Right lobe of liver (tissue), 6 donors: ENCODE results near the gene KRTAP10-10. TPM values are rescaled to one million over a fixed set of nuclear protein-coding genes. Genes with fewer than 3 reads are reported as not detected.

Experiments used
- ATAC-seq, 4 donors: fragments of 200-7000 bp; cut with Tn5 transposase; one replicate each; pipeline ENCODE4 v1.9.1; 2020; ENCODE audit warnings: mild to moderate bottlenecking in 4 of 4, moderate library complexity in 4 of 4
- DNase-seq, 3 donors: peaks; one replicate each; pipeline ENCODE4 v3.0.0-alpha.2; 2020
- H3K27ac ChIP-seq, 3 donors: fragments of 200-600 bp; one replicate each; pipeline ENCODE4 v1.8.0; 2022
- H3K27me3 ChIP-seq, 2 donors: fragments of 200-600 bp; one replicate each; pipeline ENCODE4 v1.8.0; 2022
- H3K36me3 ChIP-seq, 4 donors: fragments of 200-600 bp; sonication (generic) in 1 of 4; one replicate each; pipeline versions ENCODE4 v1.5.1 to v1.8.0; 2017 to 2022; ENCODE audit warnings: control low read depth in 1 of 4
- H3K4me1 ChIP-seq, 4 donors: fragments of 200-600 bp; sonication (generic) in 1 of 4; one replicate each; pipeline versions ENCODE4 v1.5.1 to v1.8.0; 2017 to 2022; ENCODE audit warnings: control low read depth in 1 of 4
- H3K4me3 ChIP-seq, 3 donors: fragments of 200-600 bp; one replicate each; pipeline ENCODE4 v1.8.0; 2022
- H3K9me3 ChIP-seq, 4 donors: fragments of 200-600 bp; sonication (generic) in 1 of 4; one replicate each; pipeline versions ENCODE4 v1.5.1 to v1.8.0; 2017 to 2022; ENCODE audit warnings: control low read depth in 1 of 4
- POLR2A ChIP-seq: fragments of 450-650 bp; IDR thresholded peaks from one replicate; pipeline ENCODE4 v1.6.1; 2017; ENCODE audit warnings: antibody characterized with exemption, mild to moderate bottlenecking
- WGBS: methylation state at CpG from one replicate; pipeline ENCODE4 v1.1.6; 2018; ENCODE audit warnings: low coverage, low lambda C conversion rate; ENCODE audit not compliant: insufficient coverage; ENCODE audit errors: missing lambda C conversion rate; 5-methylcytosine and 5-hydroxymethylcytosine counted together
- intact Hi-C, 2 donors: fragments of 100-400 bp; cut with DNase I; formaldehyde crosslinking; loops; one replicate each; pipeline versions ENCODE4 v1.11.2 to v1.14.1; 2022
- small RNA-seq, 2 experiments: library from RNA; depleted of rRNA; stranded (forward); fragments of <200 nt; gene quantifications; one replicate each; pipeline ENCODE3, GENCODE V24; 2016
- total RNA-seq, 6 experiments: library from RNA; depleted of rRNA in 2 of 6; stranded (reverse); fragments of >200 nt in 2 of 6; fragmentation: NEBNext Ultra II Directional in 3 of 6; extraction: Animal tissue kit (Norgen Biotek cat#: 25700) in 3 of 6; gene quantifications; one replicate each; pipeline versions ENCODE4 v1.1.0 to v1.2.4, GENCODE V29; 2016 to 2023
- TF ChIP-seq, protein P1 (sequence below), 4 donors: fragments of 200-600 bp in 3 of 4; fragments of 450-650 bp in 1 of 4; IDR thresholded peaks; one replicate each; pipeline versions ENCODE4 v1.5.1 to v1.8.0; 2016 to 2022; ENCODE audit warnings: antibody characterized with exemption in 4 of 4, mild to moderate bottlenecking in 2 of 4
- donor health status: DM: no; HTN: yes; CAD: no.
- donor health status: DM: no; HTN: no; CAD: no.
- donor health status: DM: no; HTN: no; CAD: no.
- donor health status: DM: no; HTN: yes; CAD: no.
- donor health status: DM: no; HTN: yes; CAD: no.

KRTAP10-10 gene
- total RNA-seq, 6 experiments from 2014 or later, result not detected

DNA sequence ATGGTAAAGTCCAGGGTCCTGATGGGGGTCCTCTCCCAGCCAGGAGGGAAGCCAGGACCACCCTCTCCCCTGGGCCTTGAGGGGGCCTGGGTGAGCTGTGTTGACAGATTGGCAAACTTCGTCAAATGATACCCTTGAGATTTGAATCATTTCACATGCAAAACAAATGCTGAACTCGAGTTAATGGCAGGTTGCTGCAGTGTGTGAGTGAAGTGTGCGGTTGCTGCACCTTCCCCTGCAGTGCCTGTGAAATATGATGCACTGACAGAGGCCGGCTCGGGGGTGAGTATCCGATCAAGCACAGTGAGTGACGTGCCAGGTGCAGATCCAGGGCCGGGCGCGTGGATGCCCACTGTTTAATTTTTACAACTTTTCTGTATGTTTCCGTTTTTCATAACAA, 50.5 kb downstream of the KRTAP10-10 start:
- intact Hi-C loops, result no loop called here
- H3K9me3 ChIP-seq, result no peaks in the 10 kb centered on the region
- DNase-seq (no peak), ATAC-seq (no peak)
- H3K27ac ChIP-seq, result no peak overlapping the region
- 49% methylated on average over 11 of the region's 11 CpGs for WGBS
- H3K36me3 ChIP-seq, result no peaks in the 10 kb centered on the region
- no peak for TF ChIP-seq POLR2A
- TF ChIP-seq, protein P1, sequence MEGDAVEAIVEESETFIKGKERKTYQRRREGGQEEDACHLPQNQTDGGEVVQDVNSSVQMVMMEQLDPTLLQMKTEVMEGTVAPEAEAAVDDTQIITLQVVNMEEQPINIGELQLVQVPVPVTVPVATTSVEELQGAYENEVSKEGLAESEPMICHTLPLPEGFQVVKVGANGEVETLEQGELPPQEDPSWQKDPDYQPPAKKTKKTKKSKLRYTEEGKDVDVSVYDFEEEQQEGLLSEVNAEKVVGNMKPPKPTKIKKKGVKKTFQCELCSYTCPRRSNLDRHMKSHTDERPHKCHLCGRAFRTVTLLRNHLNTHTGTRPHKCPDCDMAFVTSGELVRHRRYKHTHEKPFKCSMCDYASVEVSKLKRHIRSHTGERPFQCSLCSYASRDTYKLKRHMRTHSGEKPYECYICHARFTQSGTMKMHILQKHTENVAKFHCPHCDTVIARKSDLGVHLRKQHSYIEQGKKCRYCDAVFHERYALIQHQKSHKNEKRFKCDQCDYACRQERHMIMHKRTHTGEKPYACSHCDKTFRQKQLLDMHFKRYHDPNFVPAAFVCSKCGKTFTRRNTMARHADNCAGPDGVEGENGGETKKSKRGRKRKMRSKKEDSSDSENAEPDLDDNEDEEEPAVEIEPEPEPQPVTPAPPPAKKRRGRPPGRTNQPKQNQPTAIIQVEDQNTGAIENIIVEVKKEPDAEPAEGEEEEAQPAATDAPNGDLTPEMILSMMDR (IDR thresholded peaks at IDR 0.05), result no peak
- H3K4me1 ChIP-seq, result no peaks in the 10 kb centered on the region
- no peaks in the 10 kb centered on the region for H3K27me3 ChIP-seq
- no peak overlapping the region for H3K4me3 ChIP-seq

Small RNA genes lying within 50 kb of the gene (small RNA-seq; reads per million reads assigned to genes)
- gene KRTAP12-6P, result 0 reads per million in 2 experiments

Other genes with a start within 250 kb of the KRTAP10-10 start
- 10 to 100 TPM in 5 of 6 experiments, 1 to 10 TPM in 1; 7.5 to 19.3 (median 13.9) TPM for gene LRRC3, start 181.8 kb upstream of the KRTAP10-10 start, total RNA-seq
- gene KRTAP10-1, start 97.2 kb upstream of the KRTAP10-10 start, total RNA-seq, result not detected
- gene KRTAP10-2, start 85.9 kb upstream of the KRTAP10-10 start, total RNA-seq, result not detected
- gene KRTAP10-3, start 78.6 kb upstream of the KRTAP10-10 start, total RNA-seq, result not detected
- gene KRTAP10-4, start 63.6 kb upstream of the KRTAP10-10 start, total RNA-seq, result not detected
- gene KRTAP10-5, start 56.8 kb upstream of the KRTAP10-10 start, total RNA-seq, result not detected
- not detected for gene KRTAP10-6, start 44.9 kb upstream of the KRTAP10-10 start, total RNA-seq
- gene KRTAP10-7, start 36.8 kb upstream of the KRTAP10-10 start, total RNA-seq, result not detected
- gene KRTAP10-8, start 25.3 kb upstream of the KRTAP10-10 start, total RNA-seq, result not detected
- not detected for gene KRTAP10-9, start 10.3 kb upstream of the KRTAP10-10 start, total RNA-seq
- not detected for gene KRTAP10-11, start 9.1 kb downstream of the KRTAP10-10 start, total RNA-seq
- not detected for gene KRTAP12-4, start 17.3 kb downstream of the KRTAP10-10 start, total RNA-seq
- not detected for gene KRTAP12-3, start 20.6 kb downstream of the KRTAP10-10 start, total RNA-seq
- gene KRTAP12-2, start 29.6 kb downstream of the KRTAP10-10 start, total RNA-seq, result not detected
- gene KRTAP12-1, start 44.8 kb downstream of the KRTAP10-10 start, total RNA-seq, result not detected
- gene KRTAP10-12, start 59.8 kb downstream of the KRTAP10-10 start, total RNA-seq, result not detected
- not detected for gene TSPEAR, start 74.2 kb downstream of the KRTAP10-10 start, total RNA-seq
- gene UBE2G2, start 164.5 kb downstream of the KRTAP10-10 start, total RNA-seq, result 10 to 100 TPM; 41.5 to 54.6 (median 49.9) TPM
- gene SUMO3, start 180.7 kb downstream of the KRTAP10-10 start, total RNA-seq, result 10 to 100 TPM; 33.4 to 41.2 (median 36.6) TPM
- gene PTTG1IP, start 236.3 kb downstream of the KRTAP10-10 start, total RNA-seq, result 100 to 1,000 TPM in 3 of 6 experiments, 10 to 100 TPM in 3; 54.3 to 195 (median 140) TPM